Left ventricle myocardium inferior (tissue), 1 donor: Measurements from ENCODE around the gene CELSR3. TPM values are rescaled to one million over a fixed set of nuclear protein-coding genes. Genes with fewer than 3 reads are reported as not detected.

Experiments used
- DNase-seq: peaks from one replicate; pipeline ENCODE4 v3.0.0-alpha.2; 2020
- H3K27ac ChIP-seq: fragments of 200-600 bp; replicated peaks from 2 replicates; pipeline ENCODE4 v1.8.0; 2021
- H3K27me3 ChIP-seq: fragments of 200-600 bp; 2 replicates; pipeline ENCODE4 v1.8.0; 2021; ENCODE audit warnings: low read depth
- H3K36me3 ChIP-seq: fragments of 200-600 bp; 2 replicates; pipeline ENCODE4 v1.8.0; 2021
- H3K4me1 ChIP-seq: fragments of 200-600 bp; 2 replicates; pipeline ENCODE4 v1.8.0; 2021
- H3K4me3 ChIP-seq: fragments of 200-600 bp; 2 replicates; pipeline ENCODE4 v1.8.0; 2021; ENCODE audit warnings: mild to moderate bottlenecking, moderate library complexity
- H3K9me3 ChIP-seq: fragments of 200-600 bp; replicated peaks from 2 replicates; pipeline ENCODE4 v1.8.0; 2021
- intact Hi-C: fragments of 100-400 bp; cut with micrococcal nuclease; formaldehyde crosslinking; loops from one replicate; pipeline ENCODE4 v1.11.0; 2022
- total RNA-seq: library from RNA; stranded (reverse); fragmentation: NEBNext Ultra II Directional; extraction: Animal tissue kit (Norgen Biotek cat#: 25700); gene quantifications from one replicate; pipeline ENCODE4 v1.2.1, GENCODE V29; 2021
- TF ChIP-seq, protein P1 (sequence below): fragments of 200-600 bp; IDR thresholded peaks from 2 replicates; pipeline ENCODE4 v1.8.0; 2021; ENCODE audit warnings: antibody characterized with exemption, mild to moderate bottlenecking, borderline replicate concordance
- donor health status: DM: no; HTN: yes; CAD: no; lungs with severe emphysema.

The CELSR3 gene
- total RNA-seq, 1 donor from 2014 or later = 0.14 TPM

DNA sequence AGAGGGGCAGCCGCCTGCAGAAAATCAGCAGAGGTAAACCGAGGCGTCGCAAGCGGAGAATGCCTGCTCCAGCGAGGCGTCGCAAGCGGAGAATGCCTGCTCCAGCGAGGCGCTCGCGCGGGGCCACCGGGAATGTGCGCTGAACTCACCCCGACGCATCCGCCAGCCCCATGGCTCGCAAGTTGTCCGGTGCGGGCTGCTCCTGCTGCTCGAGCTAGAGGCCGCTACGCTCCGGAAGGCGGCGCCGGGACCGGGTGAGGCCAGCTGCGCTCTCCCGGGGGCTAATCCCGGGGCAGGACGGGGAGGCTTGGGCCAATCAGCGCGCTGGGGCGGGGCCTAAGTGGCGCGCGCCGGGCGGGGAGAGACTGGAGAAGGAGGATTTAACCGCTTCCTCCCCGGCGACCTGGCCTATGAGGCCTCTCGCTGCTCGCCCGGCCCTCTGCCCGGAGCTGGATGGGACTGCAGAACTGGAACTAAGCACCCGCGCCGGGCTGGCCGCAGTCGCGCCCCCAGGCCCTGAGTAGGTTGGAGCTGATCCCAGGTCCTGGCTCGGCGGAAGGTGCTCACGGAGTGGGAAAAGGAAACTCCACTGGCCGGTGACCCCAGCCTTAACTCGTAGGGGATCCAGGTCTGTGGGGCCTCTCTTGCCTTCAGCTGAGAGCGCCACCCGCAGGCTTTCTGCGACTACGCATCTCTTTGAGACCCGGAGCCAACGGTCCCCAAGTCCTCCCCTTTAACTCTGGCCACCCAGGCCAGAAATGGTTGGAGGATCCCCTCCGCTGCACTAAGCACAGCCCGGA lies 27.3 kb downstream of the CELSR3 start, which contains the start of gene SLC26A6:
SLC26A6 (minus strand) TSS at position 240 of the 800 bp plus-strand sequence; CDS start at position 172, 68 bp downstream.
- Histone ChIP-seq H3K4me3 (peak within 1 kb of the TSS; percentile 98), H3K27ac (peak within 1 kb of the TSS; percentile 94), H3K27me3 (no peaks in the 10 kb centered on the region), H3K36me3 (peaks cover 27% of the 10 kb centered on the region), H3K4me1 (peaks cover 32% of the 10 kb centered on the region), H3K9me3 (no peaks in the 10 kb centered on the region)
- TF ChIP-seq, protein P1, sequence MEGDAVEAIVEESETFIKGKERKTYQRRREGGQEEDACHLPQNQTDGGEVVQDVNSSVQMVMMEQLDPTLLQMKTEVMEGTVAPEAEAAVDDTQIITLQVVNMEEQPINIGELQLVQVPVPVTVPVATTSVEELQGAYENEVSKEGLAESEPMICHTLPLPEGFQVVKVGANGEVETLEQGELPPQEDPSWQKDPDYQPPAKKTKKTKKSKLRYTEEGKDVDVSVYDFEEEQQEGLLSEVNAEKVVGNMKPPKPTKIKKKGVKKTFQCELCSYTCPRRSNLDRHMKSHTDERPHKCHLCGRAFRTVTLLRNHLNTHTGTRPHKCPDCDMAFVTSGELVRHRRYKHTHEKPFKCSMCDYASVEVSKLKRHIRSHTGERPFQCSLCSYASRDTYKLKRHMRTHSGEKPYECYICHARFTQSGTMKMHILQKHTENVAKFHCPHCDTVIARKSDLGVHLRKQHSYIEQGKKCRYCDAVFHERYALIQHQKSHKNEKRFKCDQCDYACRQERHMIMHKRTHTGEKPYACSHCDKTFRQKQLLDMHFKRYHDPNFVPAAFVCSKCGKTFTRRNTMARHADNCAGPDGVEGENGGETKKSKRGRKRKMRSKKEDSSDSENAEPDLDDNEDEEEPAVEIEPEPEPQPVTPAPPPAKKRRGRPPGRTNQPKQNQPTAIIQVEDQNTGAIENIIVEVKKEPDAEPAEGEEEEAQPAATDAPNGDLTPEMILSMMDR = peak; percentile 55
- intact Hi-C loops = no loop called here
- DNase-seq = peak; percentile 98

DNA sequence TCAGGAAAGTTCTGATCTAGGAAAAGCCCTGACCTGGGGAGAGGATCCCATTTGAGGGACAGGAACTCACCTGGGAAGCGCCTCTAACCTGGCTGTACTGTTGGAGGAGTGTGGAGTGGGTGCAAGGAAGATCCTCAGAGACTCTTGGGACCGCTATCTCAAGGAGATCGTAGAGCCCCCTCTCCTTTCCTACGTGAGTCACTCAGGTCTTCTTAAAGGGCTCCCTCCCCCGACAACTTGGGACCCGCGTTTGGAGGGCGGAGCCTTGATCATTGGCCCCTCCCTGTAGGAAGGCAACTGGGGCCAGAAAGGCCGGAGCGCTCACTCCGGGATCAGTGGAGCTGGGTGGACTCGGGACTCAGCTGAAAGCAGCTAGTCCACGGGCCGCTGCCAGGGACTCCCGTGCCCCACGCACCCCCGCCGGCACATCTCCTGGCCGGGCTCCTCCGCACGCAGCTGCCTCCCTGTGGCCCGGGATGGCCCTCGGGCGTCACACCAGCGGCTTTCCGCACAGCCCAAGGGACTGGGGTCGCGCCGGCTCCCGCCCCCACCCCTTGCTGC lies 27.9 kb downstream of the CELSR3 start:
- Histone ChIP-seq H3K27me3 (no peaks in the 10 kb centered on the region), H3K4me1 (peaks cover 32% of the 10 kb centered on the region), H3K27ac (peak overlapping the region; percentile 94), H3K36me3 (peaks cover 34% of the 10 kb centered on the region), H3K4me3 (peak overlapping the region; percentile 98), H3K9me3 (no peaks in the 10 kb centered on the region)
- peak; percentile 55 for DNase-seq
- TF ChIP-seq, protein P1 = no peak
- intact Hi-C loops = no loop called here

DNA sequence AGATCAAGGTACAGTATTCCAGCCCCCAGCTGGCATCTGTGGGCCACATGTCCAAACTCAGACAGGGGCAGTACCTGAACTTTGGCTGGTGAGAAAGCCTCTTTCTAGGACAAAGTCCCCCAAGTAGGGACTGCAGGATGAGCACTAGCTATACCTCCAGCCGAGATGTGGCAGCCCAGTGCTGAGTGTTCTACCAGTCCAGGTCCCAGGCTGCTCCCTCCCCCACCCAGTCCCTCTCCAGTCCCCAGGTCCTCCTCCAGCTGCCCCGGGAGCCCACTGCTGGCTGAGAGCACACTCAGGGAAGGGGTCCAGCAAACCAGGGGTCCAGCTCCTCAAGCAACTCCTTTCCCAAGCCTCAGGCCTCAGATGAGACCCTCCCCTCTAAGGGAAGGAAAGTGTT lies 28.9 kb downstream of the CELSR3 start:
- TF ChIP-seq, protein P1 = no peak
- intact Hi-C loops = no loop called here
- Histone ChIP-seq H3K4me1 (peaks cover 32% of the 10 kb centered on the region), H3K9me3 (no peaks in the 10 kb centered on the region), H3K27ac (no peak overlapping the region), H3K27me3 (no peaks in the 10 kb centered on the region), H3K36me3 (peaks cover 42% of the 10 kb centered on the region), H3K4me3 (no peak overlapping the region)
- no peak for DNase-seq

DNA sequence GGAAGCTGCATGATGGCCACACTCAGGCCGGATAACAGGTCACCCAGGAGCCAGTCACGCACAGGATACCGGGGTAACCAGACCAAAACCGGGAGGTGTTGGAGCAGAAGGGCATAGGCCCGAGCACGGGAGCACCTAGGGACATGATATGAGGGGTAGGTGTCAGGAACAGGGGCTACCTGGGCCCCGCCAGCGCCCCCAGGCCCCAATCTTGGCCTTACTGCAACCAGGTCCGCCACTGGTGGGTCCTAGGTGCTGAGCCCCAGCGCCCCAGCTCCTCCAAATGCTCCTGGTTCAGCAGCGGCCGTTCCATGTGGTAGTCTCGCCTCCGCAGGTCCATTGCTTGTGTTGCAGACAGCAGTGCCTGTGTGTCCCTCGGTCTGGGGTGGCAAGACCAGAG lies 29.4 kb downstream of the CELSR3 start:
- Histone ChIP-seq H3K27ac (no peak overlapping the region), H3K4me3 (no peak overlapping the region), H3K4me1 (peaks cover 32% of the 10 kb centered on the region), H3K36me3 (peaks cover 47% of the 10 kb centered on the region), H3K27me3 (no peaks in the 10 kb centered on the region), H3K9me3 (no peaks in the 10 kb centered on the region)
- TF ChIP-seq, protein P1 = no peak
- no peak for DNase-seq
- intact Hi-C loops = no loop called here

DNA sequence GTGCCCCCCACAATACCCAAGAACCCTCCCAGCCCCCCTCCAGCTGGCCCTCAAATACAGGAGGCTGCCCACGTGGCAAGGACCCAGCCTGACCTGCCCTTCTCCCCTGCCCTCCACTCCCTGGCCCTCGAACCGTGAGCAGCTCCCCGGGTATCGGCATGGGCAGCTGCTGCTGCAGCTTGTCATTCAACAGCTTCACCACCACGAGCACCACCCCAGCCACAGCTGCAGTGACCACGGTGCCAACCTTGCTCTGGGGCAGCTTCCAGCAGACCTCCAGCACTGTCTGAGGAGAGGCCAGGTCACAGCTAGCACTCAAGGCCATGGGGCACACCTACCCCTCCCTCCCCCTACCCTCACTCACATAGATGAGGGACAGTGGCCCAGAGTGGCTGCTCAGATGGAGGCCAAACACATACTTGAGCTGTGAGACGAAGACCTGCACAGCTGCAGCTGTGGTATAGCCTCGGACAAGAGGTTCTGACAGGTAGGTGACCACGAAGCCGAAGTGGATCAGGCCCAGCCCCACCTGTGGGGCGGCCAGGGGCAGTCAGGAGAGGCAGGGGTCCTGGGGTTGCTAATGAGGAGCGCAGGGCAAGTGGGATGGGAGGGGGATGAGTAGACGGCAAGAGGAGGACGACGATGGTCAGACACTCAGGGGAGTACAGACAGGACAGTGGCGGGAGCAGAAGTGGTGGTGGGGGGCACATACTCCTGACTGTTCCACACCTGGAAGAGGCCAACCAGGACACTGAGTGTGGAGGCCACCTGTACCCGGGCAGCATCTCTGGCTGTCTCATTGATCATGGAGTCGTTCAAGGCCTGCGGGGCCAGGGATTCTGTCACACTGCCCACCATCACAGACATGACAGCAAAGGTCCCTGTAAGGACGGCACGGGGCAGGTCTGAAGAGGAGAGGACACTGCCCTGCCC lies 30.9 kb downstream of the CELSR3 start:
- no peak overlapping the region for H3K4me3 ChIP-seq
- TF ChIP-seq, protein P1 = no peak
- no peak overlapping the region for H3K27ac ChIP-seq
- no peaks in the 10 kb centered on the region for H3K9me3 ChIP-seq
- no peak for DNase-seq
- H3K36me3 ChIP-seq = peaks cover 61% of the 10 kb centered on the region
- intact Hi-C loops = no loop called here
- peaks cover 30% of the 10 kb centered on the region for H3K4me1 ChIP-seq
- no peaks in the 10 kb centered on the region for H3K27me3 ChIP-seq
